Measurements from ENCODE around the gene SYNGAP1. TPM values are rescaled to one million over a fixed set of nuclear protein-coding genes. Genes with fewer than 3 reads are reported as not detected.

Gene SYNGAP1
- total and polyA plus RNA-seq, 12 donors: 3.1 to 10.2 (median 5.7) TPM

DNA sequence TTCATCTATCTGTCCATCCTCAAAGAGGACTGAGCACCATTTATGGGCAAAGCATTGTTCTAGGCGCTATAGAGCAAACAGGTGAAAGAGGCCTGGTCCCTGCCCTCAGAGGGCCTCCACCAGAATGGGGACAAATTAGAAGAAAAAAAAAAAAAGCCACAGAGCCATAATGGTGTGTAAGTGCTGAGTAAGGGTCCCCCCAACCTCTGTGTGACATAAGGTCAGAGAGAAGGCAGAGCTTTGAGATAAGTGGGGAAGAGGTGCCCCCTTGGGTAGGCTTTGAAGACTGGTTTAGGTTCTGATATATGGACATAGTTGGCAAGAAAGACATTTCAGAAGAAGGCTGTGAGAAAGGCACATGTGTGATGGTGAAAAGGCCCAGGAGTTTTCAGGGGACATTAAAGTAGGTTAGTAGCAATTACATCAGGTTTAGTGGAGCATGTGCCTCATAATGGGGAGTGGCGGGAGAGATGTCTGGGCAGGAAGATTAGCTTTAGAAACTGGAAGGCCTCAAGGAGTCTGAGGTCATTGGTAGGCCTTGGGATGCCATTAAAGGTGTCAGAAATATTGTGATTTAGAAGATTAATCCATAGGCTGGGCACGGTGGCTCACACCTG lies 19.2 kb downstream of the SYNGAP1 start:
- intact Hi-C loops (cut with DNase I): loop anchor here in 1 of 10 donors (10.0 kb wide), 1 partner anchor 256 kb away; no protein-coding TSS in a partner anchor
- Histone ChIP-seq H3K4me1 (peaks cover 0 to 7% (median 2%) of the 10 kb centered on the region in 9 donors), H3K4me3 (no peak overlapping the region), H3K27ac (no peak overlapping the region), H3K27me3 (no peaks in the 10 kb centered on the region), H3K9me3 (no peaks in the 10 kb centered on the region), H3K36me3 (peaks cover 0 to 87% (median 15%) of the 10 kb centered on the region in 9 donors)
- 97 to 100% methylated on average over 3 of the region's 3 CpGs for WGBS, 2 donors
- DNase-seq (no peak), ATAC-seq (no peak)
- TF ChIP-seq, protein P1, sequence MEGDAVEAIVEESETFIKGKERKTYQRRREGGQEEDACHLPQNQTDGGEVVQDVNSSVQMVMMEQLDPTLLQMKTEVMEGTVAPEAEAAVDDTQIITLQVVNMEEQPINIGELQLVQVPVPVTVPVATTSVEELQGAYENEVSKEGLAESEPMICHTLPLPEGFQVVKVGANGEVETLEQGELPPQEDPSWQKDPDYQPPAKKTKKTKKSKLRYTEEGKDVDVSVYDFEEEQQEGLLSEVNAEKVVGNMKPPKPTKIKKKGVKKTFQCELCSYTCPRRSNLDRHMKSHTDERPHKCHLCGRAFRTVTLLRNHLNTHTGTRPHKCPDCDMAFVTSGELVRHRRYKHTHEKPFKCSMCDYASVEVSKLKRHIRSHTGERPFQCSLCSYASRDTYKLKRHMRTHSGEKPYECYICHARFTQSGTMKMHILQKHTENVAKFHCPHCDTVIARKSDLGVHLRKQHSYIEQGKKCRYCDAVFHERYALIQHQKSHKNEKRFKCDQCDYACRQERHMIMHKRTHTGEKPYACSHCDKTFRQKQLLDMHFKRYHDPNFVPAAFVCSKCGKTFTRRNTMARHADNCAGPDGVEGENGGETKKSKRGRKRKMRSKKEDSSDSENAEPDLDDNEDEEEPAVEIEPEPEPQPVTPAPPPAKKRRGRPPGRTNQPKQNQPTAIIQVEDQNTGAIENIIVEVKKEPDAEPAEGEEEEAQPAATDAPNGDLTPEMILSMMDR (IDR thresholded peaks at IDR 0.05): no peak

DNA sequence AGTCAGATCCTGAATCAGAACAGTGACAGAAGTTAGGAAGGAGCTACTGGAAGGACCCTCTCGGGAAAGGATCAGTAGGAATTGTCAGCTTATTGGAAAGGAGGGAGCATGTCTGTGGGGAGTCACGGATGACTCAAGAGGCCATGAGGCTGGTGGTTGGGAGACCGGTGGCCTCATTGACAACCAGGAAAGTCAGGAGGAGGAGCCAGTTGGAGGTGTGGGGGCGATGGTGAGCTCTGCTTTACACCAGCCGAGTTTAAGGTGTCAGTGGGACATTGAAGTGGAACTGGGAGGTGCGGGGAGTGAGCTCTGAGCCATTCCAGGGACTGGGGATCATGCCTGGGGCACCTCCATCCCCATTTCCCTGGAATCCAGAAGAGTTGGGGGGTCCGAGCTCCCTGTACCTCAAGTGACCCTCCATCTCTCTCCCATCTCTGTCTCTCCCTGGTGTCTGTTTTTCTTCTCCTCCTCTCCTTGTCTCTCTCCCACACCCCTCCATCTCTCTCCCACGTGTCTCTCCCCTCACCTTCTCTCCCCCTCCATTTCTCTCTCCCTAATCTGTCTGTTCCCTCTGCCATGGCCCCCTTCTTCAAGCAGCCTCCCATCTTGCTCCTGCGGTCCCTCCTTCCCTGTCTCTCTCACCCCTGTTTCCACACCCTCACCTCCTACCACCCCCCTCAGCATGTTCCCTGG lies 20.2 kb downstream of the SYNGAP1 start:
- peaks cover 0 to 89% (median 15%) of the 10 kb centered on the region in 9 donors for H3K36me3 ChIP-seq
- no peaks in the 10 kb centered on the region for H3K27me3 ChIP-seq
- TF ChIP-seq, protein P1 (IDR thresholded peaks at IDR 0.05): no peak
- H3K4me1 ChIP-seq: peaks cover 0 to 9% (median 0%) of the 10 kb centered on the region in 9 donors
- H3K4me3 ChIP-seq: no peak overlapping the region
- no peaks in the 10 kb centered on the region for H3K9me3 ChIP-seq
- DNase-seq: no peak
- WGBS, 2 donors: 75 to 80% methylated on average over 9 of the region's 9 CpGs
- no peak for ATAC-seq
- H3K27ac ChIP-seq: no peak overlapping the region
- intact Hi-C loops (cut with DNase I): loop anchor here in 1 of 10 donors (10.0 kb wide), 1 partner anchor 255 kb away; no protein-coding TSS in a partner anchor

DNA sequence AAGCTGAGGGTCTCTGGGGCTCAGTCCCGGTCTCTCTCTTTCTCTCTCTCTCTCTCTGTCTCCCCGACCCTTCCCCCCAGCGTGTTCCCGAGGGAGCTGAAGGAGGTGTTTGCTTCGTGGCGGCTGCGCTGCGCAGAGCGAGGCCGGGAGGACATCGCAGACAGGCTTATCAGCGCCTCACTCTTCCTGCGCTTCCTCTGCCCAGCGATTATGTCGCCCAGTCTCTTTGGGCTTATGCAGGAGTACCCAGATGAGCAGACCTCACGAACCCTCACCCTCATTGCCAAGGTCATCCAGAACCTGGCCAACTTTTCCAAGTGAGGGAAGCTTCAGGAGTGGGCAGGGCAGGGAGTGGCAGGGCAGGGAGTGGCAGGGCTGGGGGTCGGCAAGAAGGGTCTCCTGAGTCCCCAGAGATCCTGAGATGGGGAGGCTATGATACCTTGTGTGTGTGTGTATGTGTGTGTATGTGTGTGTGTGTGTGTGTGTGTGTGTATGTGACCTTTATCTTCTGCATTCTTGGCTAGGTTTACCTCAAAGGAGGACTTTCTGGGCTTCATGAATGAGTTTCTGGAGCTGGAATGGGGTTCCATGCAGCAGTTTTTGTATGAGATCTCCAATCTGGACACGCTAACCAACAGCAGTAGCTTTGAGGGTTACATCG lies 20.9 kb downstream of the SYNGAP1 start:
- H3K27me3 ChIP-seq: no peaks in the 10 kb centered on the region
- intact Hi-C loops (cut with DNase I): no loop called here
- DNase-seq: no peak
- TF ChIP-seq, protein P1 (IDR thresholded peaks at IDR 0.05): no peak
- H3K36me3 ChIP-seq: peaks cover 0 to 89% (median 15%) of the 10 kb centered on the region in 9 donors
- H3K4me3 ChIP-seq: no peak overlapping the region
- no peak for ATAC-seq
- no peak overlapping the region for H3K27ac ChIP-seq
- 75 to 76% methylated on average over 19 of the region's 19 CpGs for WGBS, 2 donors
- no peaks in the 10 kb centered on the region for H3K9me3 ChIP-seq
- peaks cover 0 to 15% (median 0%) of the 10 kb centered on the region in 9 donors for H3K4me1 ChIP-seq

DNA sequence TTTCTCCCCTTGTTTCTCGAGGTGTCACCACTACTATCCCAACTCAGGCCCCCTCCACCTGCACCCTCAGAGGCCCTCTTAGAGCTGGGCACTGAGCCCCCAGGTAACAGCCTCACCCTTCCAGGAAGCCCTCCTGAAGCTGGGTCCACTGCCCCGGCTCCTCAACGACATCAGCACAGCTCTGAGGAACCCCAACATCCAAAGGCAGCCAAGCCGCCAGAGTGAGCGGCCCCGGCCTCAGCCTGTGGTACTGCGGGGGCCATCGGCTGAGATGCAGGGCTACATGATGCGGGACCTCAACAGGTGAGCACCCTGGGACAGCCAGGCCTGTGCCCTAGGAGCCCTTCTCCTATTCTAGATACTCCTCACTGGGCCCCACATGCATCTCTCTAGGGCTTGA lies 21.6 kb downstream of the SYNGAP1 start:
- DNase-seq: no peak
- 95% methylated on average over 9 of the region's 9 CpGs for WGBS, 2 donors
- no peaks in the 10 kb centered on the region for H3K9me3 ChIP-seq
- TF ChIP-seq, protein P1 (IDR thresholded peaks at IDR 0.05): no peak
- intact Hi-C loops (cut with DNase I): no loop called here
- ATAC-seq: no peak
- no peak overlapping the region for H3K4me3 ChIP-seq
- peaks cover 0 to 89% (median 9%) of the 10 kb centered on the region in 9 donors for H3K36me3 ChIP-seq
- no peak overlapping the region for H3K27ac ChIP-seq
- H3K4me1 ChIP-seq: peaks cover 0 to 20% (median 0%) of the 10 kb centered on the region in 9 donors
- no peaks in the 10 kb centered on the region for H3K27me3 ChIP-seq
